Measurements from ENCODE around the gene NOL3.

DNA sequence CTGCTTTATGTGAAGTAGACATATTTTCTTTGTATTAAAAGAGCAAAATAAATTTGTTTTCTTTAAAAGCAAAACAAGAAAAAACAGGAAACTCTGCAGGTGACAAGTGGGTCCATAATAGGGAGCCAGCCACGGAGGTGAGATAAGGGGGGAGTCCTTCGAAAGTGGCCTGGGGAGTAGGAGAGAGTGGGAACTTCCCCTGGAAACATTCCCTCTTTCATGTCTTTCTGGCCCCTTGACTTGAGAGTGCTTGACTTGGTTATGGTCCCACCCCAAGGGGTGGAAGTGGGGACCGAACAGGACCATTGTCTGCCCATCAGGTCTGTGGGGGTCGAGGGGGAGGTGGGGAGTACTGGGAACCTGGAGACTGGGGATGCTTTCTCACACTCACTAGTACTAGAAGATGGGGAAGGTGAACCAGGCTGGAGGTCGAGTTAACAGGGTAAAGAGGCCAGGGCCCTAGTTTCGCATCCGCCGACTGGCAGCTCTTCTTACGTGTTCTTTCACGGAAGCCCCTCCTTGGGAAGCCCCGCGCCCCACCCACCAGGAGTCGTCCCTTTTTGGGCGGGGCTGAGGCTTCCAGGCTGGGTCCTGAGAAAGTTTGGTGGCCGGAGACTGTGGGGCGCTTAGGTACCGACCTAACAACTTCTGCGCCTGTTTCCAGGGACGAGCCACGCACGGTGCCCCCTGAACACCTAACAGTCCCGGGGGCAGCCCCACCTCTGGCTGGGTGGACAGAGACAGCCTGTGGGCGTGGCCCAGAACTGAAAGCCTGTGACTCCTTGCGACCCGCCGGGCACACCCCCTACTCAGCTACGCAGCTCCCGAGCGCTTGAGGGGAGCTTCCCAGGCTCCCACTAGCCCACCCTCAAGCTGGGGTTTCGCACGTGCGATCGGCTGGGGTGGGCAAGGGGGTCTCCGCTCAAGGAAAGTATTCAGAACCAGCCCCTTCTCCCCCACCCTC is 11.4 kb upstream of the NOL3 start:
- TF ChIP-seq CTCF (IDR thresholded peaks at IDR 0.05) (no peak), EP300 (IDR thresholded peaks at IDR 0.05) (no peak), POLR2A (IDR thresholded peaks at IDR 0.05) (no peak)

Data from tibial nerve (tissue), 4 donors.